ENCODE measurements around the gene AAK1.

DNA sequence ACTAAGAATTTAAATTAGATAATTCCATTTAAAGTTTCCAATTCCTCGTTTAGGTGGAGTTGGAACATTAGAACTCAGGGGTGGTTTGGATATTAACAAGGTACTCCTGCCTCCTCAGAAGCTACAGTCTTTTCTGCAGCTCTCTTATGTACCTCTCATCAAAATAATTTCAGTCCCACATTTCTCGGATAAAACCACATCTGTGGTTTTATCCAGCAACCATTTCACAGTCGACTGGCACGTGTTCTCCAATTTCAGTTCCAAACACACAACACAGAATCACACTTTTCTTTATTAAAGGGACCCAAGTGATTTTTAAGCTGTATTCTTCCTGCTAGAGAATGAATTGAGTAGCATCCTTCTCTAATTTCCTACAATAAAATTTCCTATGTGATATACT, 183.6 kb downstream of the AAK1 start:
- TF ChIP-seq, protein P1, sequence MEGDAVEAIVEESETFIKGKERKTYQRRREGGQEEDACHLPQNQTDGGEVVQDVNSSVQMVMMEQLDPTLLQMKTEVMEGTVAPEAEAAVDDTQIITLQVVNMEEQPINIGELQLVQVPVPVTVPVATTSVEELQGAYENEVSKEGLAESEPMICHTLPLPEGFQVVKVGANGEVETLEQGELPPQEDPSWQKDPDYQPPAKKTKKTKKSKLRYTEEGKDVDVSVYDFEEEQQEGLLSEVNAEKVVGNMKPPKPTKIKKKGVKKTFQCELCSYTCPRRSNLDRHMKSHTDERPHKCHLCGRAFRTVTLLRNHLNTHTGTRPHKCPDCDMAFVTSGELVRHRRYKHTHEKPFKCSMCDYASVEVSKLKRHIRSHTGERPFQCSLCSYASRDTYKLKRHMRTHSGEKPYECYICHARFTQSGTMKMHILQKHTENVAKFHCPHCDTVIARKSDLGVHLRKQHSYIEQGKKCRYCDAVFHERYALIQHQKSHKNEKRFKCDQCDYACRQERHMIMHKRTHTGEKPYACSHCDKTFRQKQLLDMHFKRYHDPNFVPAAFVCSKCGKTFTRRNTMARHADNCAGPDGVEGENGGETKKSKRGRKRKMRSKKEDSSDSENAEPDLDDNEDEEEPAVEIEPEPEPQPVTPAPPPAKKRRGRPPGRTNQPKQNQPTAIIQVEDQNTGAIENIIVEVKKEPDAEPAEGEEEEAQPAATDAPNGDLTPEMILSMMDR (IDR thresholded peaks at IDR 0.05; ENCODE audit: poor library complexity, severe bottlenecking), result no peak
- no peak for TF ChIP-seq REST (IDR thresholded peaks at IDR 0.05; ENCODE audit: borderline replicate concordance)
- no peak for TF ChIP-seq EZH2 (IDR thresholded peaks at IDR 0.05; ENCODE audit: borderline replicate concordance, insufficient read depth, low read length, poor library complexity, severe bottlenecking)
- TF ChIP-seq EP300 (conservative IDR thresholded peaks at IDR 0.05; ENCODE audit: poor library complexity, severe bottlenecking), result no peak

Measured in neural cell (in vitro differentiated cells).